GM19463 (cell line): Measurements from ENCODE around the gene KIF1B.

Experiments used
- ATAC-seq: cut with Tn5 transposase; IDR thresholded peaks from one replicate; pipeline ENCODE4 v1.9.1; 2021; ENCODE audit warnings: mild to moderate bottlenecking, moderate library complexity; ENCODE audit not compliant: unreplicated experiment

KIF1B gene

GRCh38 chr1:10272274-10272673, 61.9 kb downstream of the KIF1B start:
- no peak for ATAC-seq

GRCh38 chr1:10278880-10279279, 68.5 kb downstream of the KIF1B start:
- no peak for ATAC-seq

- ATAC-seq, result no peak
Measured at GRCh38 chr1:10280439-10281350, 70.3 kb downstream of the KIF1B start.

- ATAC-seq, result peak; percentile 67
Measured at GRCh38 chr1:10283318-10283984, 73.1 kb downstream of the KIF1B start.

GRCh38 chr1:10286244-10286643, 75.9 kb downstream of the KIF1B start:
- no peak for ATAC-seq

GRCh38 chr1:10287023-10287645, 76.8 kb downstream of the KIF1B start:
- no peak for ATAC-seq

- no peak for ATAC-seq
Measured at GRCh38 chr1:10288029-10288615, 77.8 kb downstream of the KIF1B start.

GRCh38 chr1:10291705-10292104, 81.3 kb downstream of the KIF1B start:
- no peak for ATAC-seq

GRCh38 chr1:10292188-10292587, 81.8 kb downstream of the KIF1B start:
- ATAC-seq, result no peak

GRCh38 chr1:10295481-10296085, 85.2 kb downstream of the KIF1B start:
- ATAC-seq, result no peak

GRCh38 chr1:10299151-10299550, 88.8 kb downstream of the KIF1B start:
- ATAC-seq, result no peak

GRCh38 chr1:10302416-10302815, 92.0 kb downstream of the KIF1B start:
- no peak for ATAC-seq

GRCh38 chr1:10304295-10304694, 93.9 kb downstream of the KIF1B start:
- ATAC-seq, result no peak

- ATAC-seq, result no peak
Measured at GRCh38 chr1:10306435-10306834, 96.1 kb downstream of the KIF1B start.

GRCh38 chr1:10308001-10308400, 97.6 kb downstream of the KIF1B start:
- no peak for ATAC-seq

GRCh38 chr1:10309243-10310011, 99.1 kb downstream of the KIF1B start:
- ATAC-seq, result no peak

GRCh38 chr1:10316752-10317151, 106.4 kb downstream of the KIF1B start:
- ATAC-seq, result no peak

- ATAC-seq, result no peak
Measured at GRCh38 chr1:10319750-10320149, 109.4 kb downstream of the KIF1B start.

GRCh38 chr1:10320336-10320735, 110.0 kb downstream of the KIF1B start:
- ATAC-seq, result no peak

- ATAC-seq, result no peak
Measured at GRCh38 chr1:10322821-10323220, 112.5 kb downstream of the KIF1B start.
